LNCaP clone FGC (cell line): Measurements from ENCODE around the gene TTC7B.

Experiments
- DNase-seq: peaks from one replicate; pipeline ENCODE4 v3.0.0-alpha.2; 2011; ENCODE audit warnings: low read depth
- H3K4me3 ChIP-seq: 2 replicates; pipeline ENCODE4 v1.5.1; 2011; ENCODE audit warnings: mild to moderate bottlenecking, low read depth, low read length, control low read depth
- TF ChIP-seq, protein P1 (sequence below): IDR thresholded peaks from 2 replicates; pipeline ENCODE4 v1.5.1; 2012; ENCODE audit warnings: mild to moderate bottlenecking; ENCODE audit not compliant: control insufficient read depth, insufficient read depth; ENCODE audit errors: extremely low read depth

The TTC7B gene

DNA sequence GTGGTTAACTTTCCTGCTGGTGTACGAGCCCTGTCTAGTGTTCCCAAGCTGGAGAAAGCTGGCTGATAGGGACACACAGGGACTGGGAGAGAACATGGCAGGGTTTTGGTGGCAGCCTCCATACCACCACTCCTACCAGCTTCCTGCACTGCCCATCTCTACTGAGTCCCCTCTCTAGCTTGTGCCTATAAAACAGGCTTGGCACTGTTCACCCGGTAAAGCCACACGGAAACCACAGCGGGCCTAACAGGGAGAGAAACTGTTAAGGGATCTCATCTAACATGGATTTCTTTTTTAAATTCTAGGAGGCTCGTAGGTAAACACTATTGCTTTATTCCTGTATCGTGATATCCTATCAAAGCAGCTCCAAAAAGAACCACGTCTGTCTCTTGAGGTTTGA, 204.7 kb downstream of the TTC7B start:
- TF ChIP-seq, protein P1, sequence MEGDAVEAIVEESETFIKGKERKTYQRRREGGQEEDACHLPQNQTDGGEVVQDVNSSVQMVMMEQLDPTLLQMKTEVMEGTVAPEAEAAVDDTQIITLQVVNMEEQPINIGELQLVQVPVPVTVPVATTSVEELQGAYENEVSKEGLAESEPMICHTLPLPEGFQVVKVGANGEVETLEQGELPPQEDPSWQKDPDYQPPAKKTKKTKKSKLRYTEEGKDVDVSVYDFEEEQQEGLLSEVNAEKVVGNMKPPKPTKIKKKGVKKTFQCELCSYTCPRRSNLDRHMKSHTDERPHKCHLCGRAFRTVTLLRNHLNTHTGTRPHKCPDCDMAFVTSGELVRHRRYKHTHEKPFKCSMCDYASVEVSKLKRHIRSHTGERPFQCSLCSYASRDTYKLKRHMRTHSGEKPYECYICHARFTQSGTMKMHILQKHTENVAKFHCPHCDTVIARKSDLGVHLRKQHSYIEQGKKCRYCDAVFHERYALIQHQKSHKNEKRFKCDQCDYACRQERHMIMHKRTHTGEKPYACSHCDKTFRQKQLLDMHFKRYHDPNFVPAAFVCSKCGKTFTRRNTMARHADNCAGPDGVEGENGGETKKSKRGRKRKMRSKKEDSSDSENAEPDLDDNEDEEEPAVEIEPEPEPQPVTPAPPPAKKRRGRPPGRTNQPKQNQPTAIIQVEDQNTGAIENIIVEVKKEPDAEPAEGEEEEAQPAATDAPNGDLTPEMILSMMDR: no peak

DNA sequence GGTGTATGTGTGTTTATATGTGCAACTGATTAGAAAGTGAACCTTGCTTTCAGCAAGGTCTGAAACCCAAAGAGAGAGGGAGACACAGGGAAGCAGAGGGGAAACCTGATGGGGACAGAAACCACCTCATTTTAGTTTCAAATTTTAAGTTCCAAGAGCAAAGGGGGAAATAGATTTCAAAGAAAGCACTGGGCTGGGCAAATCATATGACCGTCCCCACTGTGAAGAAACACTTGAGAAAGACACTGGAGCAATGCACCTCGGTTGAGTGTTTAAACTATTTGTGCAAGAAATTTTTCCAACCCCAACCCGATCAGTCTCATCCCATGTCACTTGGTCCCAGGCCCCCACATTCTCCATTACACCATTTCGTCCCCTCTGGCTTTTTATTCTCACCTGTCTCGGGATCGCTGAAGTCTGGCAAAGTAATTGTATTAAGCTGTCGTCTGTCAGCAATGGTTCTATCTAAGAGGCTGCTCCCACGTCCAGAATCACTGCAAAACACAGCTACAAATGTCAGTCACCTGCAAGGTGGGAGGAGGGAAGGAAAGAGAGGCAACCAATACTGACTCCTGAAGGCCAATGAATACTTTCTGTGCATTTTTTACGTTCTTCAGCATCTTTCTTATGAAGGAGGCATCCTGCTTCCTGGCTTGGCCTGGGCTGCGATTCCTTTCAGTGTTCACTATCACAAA, 205.7 kb downstream of the TTC7B start:
- DNase-seq: no peak
- TF ChIP-seq, protein P1: no peak
- H3K4me3 ChIP-seq: no peak overlapping the region

More for the DNA sequence above, 204.7 kb downstream of the TTC7B start:
- DNase-seq: no peak
- H3K4me3 ChIP-seq: no peak overlapping the region

DNA sequence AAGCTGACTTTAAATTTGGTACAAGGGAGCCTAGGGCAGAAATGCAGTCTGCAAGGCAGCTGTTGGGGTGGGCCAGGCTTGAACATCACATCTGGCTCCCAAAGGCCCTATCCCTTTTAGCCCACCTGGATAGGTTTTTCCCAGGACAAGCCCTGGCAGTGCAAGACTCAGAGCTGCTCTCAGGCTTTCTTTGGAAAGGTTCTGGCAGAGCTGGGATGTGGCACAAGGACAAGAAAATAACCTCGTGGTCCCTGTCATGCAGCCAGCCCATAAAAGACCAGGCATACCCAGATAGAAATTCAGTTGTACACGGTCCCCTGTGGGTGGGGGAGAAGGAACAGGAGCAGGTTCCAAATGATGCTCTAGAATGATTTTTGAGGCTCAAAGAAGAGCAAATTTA, 206.9 kb downstream of the TTC7B start:
- TF ChIP-seq, protein P1: no peak
- DNase-seq: no peak
- H3K4me3 ChIP-seq: no peak overlapping the region

DNA sequence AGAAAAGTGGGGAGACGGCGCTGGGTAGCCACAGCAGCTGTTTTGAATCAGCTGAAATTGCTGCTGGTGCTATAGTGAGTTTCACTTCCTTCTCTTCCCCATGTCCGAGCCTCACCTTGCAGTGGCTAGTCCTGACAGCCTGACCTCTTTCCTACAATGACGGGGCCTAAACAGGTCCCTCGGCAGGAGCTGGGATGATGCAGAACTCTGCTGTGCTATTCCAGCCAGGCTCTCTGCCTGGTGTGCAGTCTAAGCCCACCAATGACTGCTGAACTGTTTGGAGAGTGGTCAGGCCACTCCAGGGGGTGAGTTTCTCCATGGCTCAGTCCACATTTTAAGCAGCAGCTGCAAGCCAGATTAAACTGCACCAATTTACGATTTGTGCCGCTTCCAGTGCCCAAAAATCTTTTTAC, 207.3 kb downstream of the TTC7B start:
- no peak overlapping the region for H3K4me3 ChIP-seq
- DNase-seq: no peak
- TF ChIP-seq, protein P1: no peak

DNA sequence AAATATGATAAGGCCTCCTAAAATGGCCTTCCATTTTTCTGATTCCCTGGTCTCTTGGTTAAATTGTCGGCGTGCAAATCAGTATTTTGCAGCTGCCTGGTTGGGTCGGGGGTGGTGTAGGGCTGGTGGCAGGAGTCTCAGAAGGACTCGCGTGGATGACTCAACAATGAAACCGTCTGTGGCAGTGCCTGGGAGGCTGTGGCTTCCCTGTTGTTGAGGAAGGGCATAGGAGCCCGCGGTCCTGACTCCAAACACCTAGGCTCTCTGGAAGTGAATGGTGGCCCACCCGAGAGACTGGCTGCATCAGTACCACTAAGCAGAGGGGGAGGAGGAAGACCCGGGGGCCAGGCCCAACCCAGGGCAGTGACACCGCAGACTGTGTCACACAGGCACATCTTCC, 207.9 kb downstream of the TTC7B start:
- no peak for DNase-seq
- TF ChIP-seq, protein P1: no peak
- no peak overlapping the region for H3K4me3 ChIP-seq

DNA sequence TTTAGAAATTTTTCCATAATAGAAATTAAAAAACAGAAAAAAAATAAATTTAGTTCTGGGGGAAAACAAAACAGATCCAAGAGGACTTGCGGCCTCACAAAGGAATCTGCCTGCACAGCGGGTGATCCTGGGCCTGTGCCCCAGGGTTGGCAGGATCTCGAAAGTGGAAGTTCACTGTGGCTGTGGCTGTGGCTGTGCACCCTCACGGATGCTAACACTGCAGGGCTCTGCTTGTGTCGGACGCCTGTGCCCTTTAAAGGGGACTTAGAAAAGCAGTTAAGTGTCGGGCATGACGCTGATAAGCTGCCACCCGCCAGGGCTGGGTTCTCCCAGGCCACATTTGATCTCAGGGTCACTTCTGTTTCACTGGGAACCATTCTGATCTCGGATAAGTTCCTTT, 209.1 kb downstream of the TTC7B start:
- TF ChIP-seq, protein P1: no peak
- DNase-seq: no peak
- H3K4me3 ChIP-seq: no peak overlapping the region

DNA sequence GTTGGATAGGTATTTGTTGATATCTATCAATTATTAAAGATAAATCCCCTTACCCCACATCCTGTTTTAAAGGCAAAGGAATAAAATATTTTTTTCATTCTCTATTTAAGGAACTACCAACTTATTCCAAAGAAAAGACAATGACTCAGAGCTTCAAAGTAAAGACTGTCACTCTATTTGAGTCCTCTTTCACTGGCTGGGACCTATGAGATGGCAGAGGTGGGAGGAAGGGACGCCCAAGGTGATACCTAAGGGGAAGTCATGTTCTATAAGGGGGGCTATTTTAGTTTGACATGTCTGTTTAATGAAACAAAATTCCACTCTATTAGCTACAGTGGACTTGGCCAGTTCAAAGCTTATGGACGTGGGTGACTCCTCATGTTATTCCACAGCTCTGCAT, 209.8 kb downstream of the TTC7B start:
- TF ChIP-seq, protein P1: no peak
- DNase-seq: no peak

More for the DNA sequence above, 209.8 kb downstream of the TTC7B start:
- no peak overlapping the region for H3K4me3 ChIP-seq
